Omental fat pad (tissue), 4 donors: ENCODE data around the gene REG4. TPM values are rescaled to one million over a fixed set of nuclear protein-coding genes. Genes with fewer than 3 reads are reported as not detected.

Source experiments
- ATAC-seq: fragments of 150-250 bp; one replicate; pipeline ENCODE4 v1.9.1; 2016; ENCODE audit warnings: mild to moderate bottlenecking, moderate library complexity; ENCODE audit not compliant: low FRiP score
- DNase-seq: peaks from one replicate; pipeline ENCODE4 v3.0.0-alpha.2; 2019; ENCODE audit warnings: low spot score
- CTCF ChIP-seq, 3 donors: fragments of 450-650 bp; IDR thresholded peaks; one replicate each; pipeline ENCODE4 v1.5.1; 2016 to 2017; ENCODE audit warnings: antibody characterized with exemption in 3 of 3, mild to moderate bottlenecking in 3 of 3, moderate library complexity in 2 of 3
- total RNA-seq, 4 donors: library from RNA; depleted of rRNA; stranded (reverse); fragments of >200 nt; gene quantifications; one replicate each; pipeline ENCODE4 v1.1.0, GENCODE V29; 2016

The REG4 gene
- total RNA-seq, 4 donors from 2014 or later, result not detected

GRCh38 chr1:119771770-119772169, 39.5 kb downstream of the REG4 start:
- DNase-seq (no peak), ATAC-seq (no peak)

GRCh38 chr1:119771016-119771415, 40.2 kb downstream of the REG4 start:
- DNase-seq, result no peak
- no peak for TF ChIP-seq CTCF (IDR thresholded peaks at IDR 0.05)
- ATAC-seq, result no peak

More at GRCh38 chr1:119771770-119772169, 39.5 kb downstream of the REG4 start:
- no peak for TF ChIP-seq CTCF (IDR thresholded peaks at IDR 0.05)

- DNase-seq (no peak), ATAC-seq (no peak)
- TF ChIP-seq CTCF (IDR thresholded peaks at IDR 0.05), result no peak
Measured at GRCh38 chr1:119768778-119769177, 42.5 kb downstream of the REG4 start, which contains the start of gene HMGCS2. HMGCS2 (minus strand) TSS chr1:119768905; CDS start chr1:119768844, 61 bp downstream.

- no peak for DNase-seq
- no peak for TF ChIP-seq CTCF (IDR thresholded peaks at IDR 0.05)
- ATAC-seq, result no peak
Measured at GRCh38 chr1:119767486-119767885, 43.8 kb downstream of the REG4 start.

GRCh38 chr1:119766374-119766794, 44.9 kb downstream of the REG4 start:
- peak; percentile 51 for ATAC-seq
- DNase-seq, result no peak
- no peak for TF ChIP-seq CTCF (IDR thresholded peaks at IDR 0.05)

- TF ChIP-seq CTCF (IDR thresholded peaks at IDR 0.05), result no peak
- ATAC-seq, result no peak
- DNase-seq, result no peak
Measured at GRCh38 chr1:119764220-119764619, 47.0 kb downstream of the REG4 start.

GRCh38 chr1:119762953-119763352, 48.3 kb downstream of the REG4 start:
- DNase-seq (no peak), ATAC-seq (no peak)
- no peak for TF ChIP-seq CTCF (IDR thresholded peaks at IDR 0.05)
